Measurements from ENCODE around the gene CMSS1.

DNA sequence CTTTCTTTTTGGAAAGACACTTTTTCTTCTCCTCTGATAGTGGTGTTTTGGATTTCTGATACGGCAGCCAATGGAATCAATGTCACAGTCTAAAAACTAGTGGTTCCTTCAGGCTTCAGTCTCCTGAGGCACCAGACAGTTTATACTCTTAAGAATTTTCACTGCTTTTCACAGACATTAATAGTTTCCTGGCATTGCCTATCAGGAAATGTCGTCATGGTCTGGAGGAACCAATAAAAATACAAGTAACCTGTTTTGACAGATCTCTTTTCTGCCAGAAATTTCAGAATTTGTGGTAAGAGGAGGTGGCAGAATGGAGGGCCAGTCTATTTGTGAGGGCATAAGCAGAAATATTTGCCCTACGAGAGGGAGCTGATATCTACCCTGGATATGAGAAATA is 251.8 kb downstream of the CMSS1 start:
- no peak for TF ChIP-seq PHF8 (IDR thresholded peaks at IDR 0.05; ENCODE audit: borderline replicate concordance, low read depth)
- TF ChIP-seq, protein P1, sequence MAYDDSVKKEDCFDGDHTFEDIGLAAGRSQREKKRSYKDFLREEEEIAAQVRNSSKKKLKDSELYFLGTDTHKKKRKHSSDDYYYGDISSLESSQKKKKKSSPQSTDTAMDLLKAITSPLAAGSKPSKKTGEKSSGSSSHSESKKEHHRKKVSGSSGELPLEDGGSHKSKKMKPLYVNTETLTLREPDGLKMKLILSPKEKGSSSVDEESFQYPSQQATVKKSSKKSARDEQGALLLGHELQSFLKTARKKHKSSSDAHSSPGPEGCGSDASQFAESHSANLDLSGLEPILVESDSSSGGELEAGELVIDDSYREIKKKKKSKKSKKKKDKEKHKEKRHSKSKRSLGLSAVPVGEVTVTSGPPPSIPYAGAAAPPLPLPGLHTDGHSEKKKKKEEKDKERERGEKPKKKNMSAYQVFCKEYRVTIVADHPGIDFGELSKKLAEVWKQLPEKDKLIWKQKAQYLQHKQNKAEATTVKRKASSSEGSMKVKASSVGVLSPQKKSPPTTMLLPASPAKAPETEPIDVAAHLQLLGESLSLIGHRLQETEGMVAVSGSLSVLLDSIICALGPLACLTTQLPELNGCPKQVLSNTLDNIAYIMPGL (CRISPR knock-in tag; IDR thresholded peaks at IDR 0.05; ENCODE audit: borderline replicate concordance), result no peak
- TF ChIP-seq POLR2A (IDR thresholded peaks at IDR 0.05; ENCODE audit: low read length), result no peak

Measured in A549 (cell line).